ENCODE results near the gene TRAF5. TPM values are rescaled to one million over a fixed set of nuclear protein-coding genes. Genes with fewer than 3 reads are reported as not detected.

Gene TRAF5
- total and polyA plus RNA-seq, 2 donors (not counting 3 experiments of a cell fraction or from before 2014, with no cell fraction given), result 8.5 to 17.6 TPM

DNA sequence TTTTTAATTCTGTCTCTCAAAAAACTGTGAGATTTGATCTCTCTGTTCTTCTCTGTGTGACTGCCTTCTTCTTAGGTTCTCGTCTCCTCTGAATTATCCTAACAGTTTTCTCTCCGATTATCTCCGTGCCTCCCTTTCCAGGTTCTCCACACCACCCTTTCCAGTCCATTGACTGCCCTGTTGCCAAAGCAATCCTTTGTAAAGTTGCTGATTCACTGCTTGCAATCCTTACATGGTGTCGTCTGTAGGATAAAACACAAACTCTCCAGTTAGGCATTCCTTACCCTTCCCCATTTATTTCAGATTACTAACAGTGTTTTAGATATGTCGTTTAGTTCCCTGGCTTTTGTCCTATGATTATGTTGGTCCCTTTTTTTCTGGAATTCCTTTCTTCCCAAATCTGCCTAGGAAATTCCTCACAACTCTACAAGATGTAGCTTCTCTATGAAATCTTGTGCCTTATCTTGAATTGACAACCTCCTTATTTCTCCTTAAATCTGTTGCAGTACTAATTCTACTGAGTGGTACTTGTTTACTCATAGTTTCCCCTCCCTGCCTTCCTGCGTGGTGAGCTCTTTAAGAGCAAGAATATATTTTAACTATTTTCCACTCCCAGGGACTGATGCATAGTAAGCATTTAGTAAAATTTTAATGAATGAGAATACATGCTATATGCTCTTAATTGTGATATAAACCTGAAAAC is 45.2 kb upstream of the TRAF5 start:
- FAIRE-seq (no peak), DNase-seq (ENCODE audit: low read depth, low spot score) (no peak)
- dilution Hi-C loops (cut with MboI; ENCODE audit: extremely low pct_ligation_motif_present, low sequenced_read_pairs), result no loop called here
- Histone ChIP-seq H3K4me1 (ENCODE audit: control insufficient read depth, extremely low read depth, insufficient read depth, low read length) (no peaks in the 10 kb centered on the region), H3K4me2 (ENCODE audit: insufficient read depth, low read length) (no peak overlapping the region), H3K27me3 (ENCODE audit: control insufficient read depth in 2 of 2, insufficient read depth in 2 of 2, low read length in 2 of 2) (no peaks in the 10 kb centered on the region), H3K79me2 (ENCODE audit: control insufficient read depth, insufficient read depth, low read length) (no peaks in the 10 kb centered on the region), H3K9me1 (replicated peaks; ENCODE audit: control insufficient read depth, extremely low read depth, insufficient read depth, low read length) (no peaks in the 10 kb centered on the region), H2AFZ (ENCODE audit: low read depth, low read length) (no peak overlapping the region), H3K9me3 (replicated peaks; ENCODE audit: control insufficient read depth, insufficient read depth, low read length) (no peaks in the 10 kb centered on the region), H3K27ac (ENCODE audit: insufficient read depth, low read depth, low read length) (no peak overlapping the region), H4K20me1 (replicated peaks; ENCODE audit: control insufficient read depth, extremely low read depth, insufficient read depth, low read length) (no peaks in the 10 kb centered on the region), H3K36me3 (ENCODE audit: control insufficient read depth in 2 of 2, extremely low read depth in 1 of 2, insufficient read depth in 2 of 2, low read length in 2 of 2) (peaks cover 7% of the 10 kb centered on the region in 2 experiments), H3K9ac (replicated peaks; ENCODE audit: extremely low read depth, insufficient read depth, low read length) (no peak overlapping the region), H3K4me3 (replicated peaks in 1 of 3; ENCODE audit: insufficient read depth in 1 of 3, low read depth in 1 of 3, low read length in 3 of 3) (no peak overlapping the region)
- no TSS peak for BruUV-seq (replicated peaks)
- intact Hi-C loops (cut with micrococcal nuclease), result no loop called here
- TF ChIP-seq POLR2AphosphoS5 (IDR thresholded peaks at IDR 0.05; ENCODE audit: insufficient read depth, low read depth, low read length), result no peak
- no peak for TF ChIP-seq MYC (IDR thresholded peaks at IDR 0.05; ENCODE audit: low read depth, low read length)
- TF ChIP-seq FOS (IDR thresholded peaks at IDR 0.05; ENCODE audit: borderline replicate concordance, insufficient read depth, low read length), result no peak
- no peak for TF ChIP-seq EZH2 (IDR thresholded peaks at IDR 0.05; ENCODE audit: borderline replicate concordance, low read depth, low read length, severe bottlenecking)
- TF ChIP-seq, protein P1, sequence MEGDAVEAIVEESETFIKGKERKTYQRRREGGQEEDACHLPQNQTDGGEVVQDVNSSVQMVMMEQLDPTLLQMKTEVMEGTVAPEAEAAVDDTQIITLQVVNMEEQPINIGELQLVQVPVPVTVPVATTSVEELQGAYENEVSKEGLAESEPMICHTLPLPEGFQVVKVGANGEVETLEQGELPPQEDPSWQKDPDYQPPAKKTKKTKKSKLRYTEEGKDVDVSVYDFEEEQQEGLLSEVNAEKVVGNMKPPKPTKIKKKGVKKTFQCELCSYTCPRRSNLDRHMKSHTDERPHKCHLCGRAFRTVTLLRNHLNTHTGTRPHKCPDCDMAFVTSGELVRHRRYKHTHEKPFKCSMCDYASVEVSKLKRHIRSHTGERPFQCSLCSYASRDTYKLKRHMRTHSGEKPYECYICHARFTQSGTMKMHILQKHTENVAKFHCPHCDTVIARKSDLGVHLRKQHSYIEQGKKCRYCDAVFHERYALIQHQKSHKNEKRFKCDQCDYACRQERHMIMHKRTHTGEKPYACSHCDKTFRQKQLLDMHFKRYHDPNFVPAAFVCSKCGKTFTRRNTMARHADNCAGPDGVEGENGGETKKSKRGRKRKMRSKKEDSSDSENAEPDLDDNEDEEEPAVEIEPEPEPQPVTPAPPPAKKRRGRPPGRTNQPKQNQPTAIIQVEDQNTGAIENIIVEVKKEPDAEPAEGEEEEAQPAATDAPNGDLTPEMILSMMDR (IDR thresholded peaks at IDR 0.05; ENCODE audit: extremely low read depth in 1 of 2, insufficient read depth in 1 of 2, low read depth in 1 of 2, low read length in 2 of 2), result no peak
- no peak for TF ChIP-seq JUN (IDR thresholded peaks at IDR 0.05; ENCODE audit: borderline replicate concordance, insufficient read depth, insufficient read length, low read depth)
- TF ChIP-seq GATA2 (IDR thresholded peaks at IDR 0.05; ENCODE audit: insufficient read depth, insufficient read length, low read depth, low read length), result no peak
- TF ChIP-seq, protein P2, sequence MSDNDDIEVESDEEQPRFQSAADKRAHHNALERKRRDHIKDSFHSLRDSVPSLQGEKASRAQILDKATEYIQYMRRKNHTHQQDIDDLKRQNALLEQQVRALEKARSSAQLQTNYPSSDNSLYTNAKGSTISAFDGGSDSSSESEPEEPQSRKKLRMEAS (IDR thresholded peaks at IDR 0.05; ENCODE audit: insufficient read depth, insufficient read length), result no peak
- no peak for TF ChIP-seq POLR2A (IDR thresholded peaks at IDR 0.05; ENCODE audit: low read depth, low read length)
- POLR2A ChIA-PET, result no interaction called here
- CTCF ChIA-PET, result interaction anchor here (1.0 kb wide), 1 partner anchor 8 kb away, joined by 3 read pairs; no protein-coding TSS in a partner anchor

Measured in endothelial cell of umbilical vein (primary cell).